ENCODE measurements around the gene ARHGAP15.

GRCh38 chr2:143144813-143145455 is 15.7 kb downstream of the ARHGAP15 start:
- TF ChIP-seq EZH2 (optimal IDR thresholded peaks at IDR 0.05; ENCODE audit: low read depth, low read length) = no peak
- TF ChIP-seq, protein P1, sequence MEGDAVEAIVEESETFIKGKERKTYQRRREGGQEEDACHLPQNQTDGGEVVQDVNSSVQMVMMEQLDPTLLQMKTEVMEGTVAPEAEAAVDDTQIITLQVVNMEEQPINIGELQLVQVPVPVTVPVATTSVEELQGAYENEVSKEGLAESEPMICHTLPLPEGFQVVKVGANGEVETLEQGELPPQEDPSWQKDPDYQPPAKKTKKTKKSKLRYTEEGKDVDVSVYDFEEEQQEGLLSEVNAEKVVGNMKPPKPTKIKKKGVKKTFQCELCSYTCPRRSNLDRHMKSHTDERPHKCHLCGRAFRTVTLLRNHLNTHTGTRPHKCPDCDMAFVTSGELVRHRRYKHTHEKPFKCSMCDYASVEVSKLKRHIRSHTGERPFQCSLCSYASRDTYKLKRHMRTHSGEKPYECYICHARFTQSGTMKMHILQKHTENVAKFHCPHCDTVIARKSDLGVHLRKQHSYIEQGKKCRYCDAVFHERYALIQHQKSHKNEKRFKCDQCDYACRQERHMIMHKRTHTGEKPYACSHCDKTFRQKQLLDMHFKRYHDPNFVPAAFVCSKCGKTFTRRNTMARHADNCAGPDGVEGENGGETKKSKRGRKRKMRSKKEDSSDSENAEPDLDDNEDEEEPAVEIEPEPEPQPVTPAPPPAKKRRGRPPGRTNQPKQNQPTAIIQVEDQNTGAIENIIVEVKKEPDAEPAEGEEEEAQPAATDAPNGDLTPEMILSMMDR (IDR thresholded peaks at IDR 0.05; ENCODE audit: low read length) = no peak

All from MM.1S (cell line).